Endothelial cell of umbilical vein (primary cell): ENCODE data around the gene CLIP2. TPM values are rescaled to one million over a fixed set of nuclear protein-coding genes. Genes with fewer than 3 reads are reported as not detected.

Experiments used
- BruUV-seq: library from RNA; stranded (reverse); fragments of 400-500 nt; replicated peaks from 2 replicates; lab custom pipeline; 2021; lab: Mats Ljungman, UMichigan
- CTCF ChIA-PET: fragments of 300-600, 350-600 bp; sonication (Branson Sonifier 250); formaldehyde crosslinking; loops from one replicate; lab custom pipeline; 2021; ENCODE audit warnings: antibody characterized with exemption, inconsistent platforms; lab: Charles Lee
- POLR2A ChIA-PET: fragments of 300-600, 350-600 bp; sonication (Branson Sonifier 250); formaldehyde crosslinking; loops from one replicate; lab custom pipeline; 2021; ENCODE audit warnings: antibody characterized with exemption, inconsistent platforms; lab: Charles Lee
- DNase-seq: peaks from one replicate; pipeline ENCODE4 v3.0.0-alpha.2; 2011; ENCODE audit warnings: low read depth, low spot score
- FAIRE-seq: peaks from 2 replicates; lab custom pipeline; 2011; peaks lifted over from hg19 to GRCh38; lab: Jason Lieb, UNC
- H2AFZ ChIP-seq: 2 replicates; pipeline ENCODE4 v1.6.0; 2012; ENCODE audit warnings: low read depth, low read length, control low read depth, inconsistent platforms
- H3K27ac ChIP-seq: 2 replicates; pipeline ENCODE4 v1.5.1; 2011; ENCODE audit warnings: low read depth, mild to moderate bottlenecking, control low read depth, low read length, moderate library complexity; ENCODE audit not compliant: insufficient read depth
- H3K27me3 ChIP-seq, 2 experiments: 2 replicates each; pipeline versions ENCODE4 v1.6.0 to v1.6.1; 2011; ENCODE audit warnings: low read length in 2 of 2, mixed read lengths in 1 of 2; ENCODE audit not compliant: control insufficient read depth in 2 of 2, insufficient read depth in 2 of 2
- H3K36me3 ChIP-seq, 2 experiments: 2 replicates in 1 of 2; 3 replicates in 1 of 2; pipeline ENCODE4 v1.5.1; 2011; ENCODE audit warnings: low read length in 2 of 2, mild to moderate bottlenecking in 1 of 2, moderate library complexity in 1 of 2; ENCODE audit not compliant: control insufficient read depth in 2 of 2, insufficient read depth in 2 of 2; ENCODE audit errors: extremely low read depth in 1 of 2
- H3K4me1 ChIP-seq: 3 replicates; pipeline ENCODE4 v1.5.1; 2011; ENCODE audit warnings: mild to moderate bottlenecking, low read length; ENCODE audit not compliant: control insufficient read depth, insufficient read depth; ENCODE audit errors: extremely low read depth
- H3K4me2 ChIP-seq: 2 replicates; pipeline ENCODE4 v1.6.1; 2011; ENCODE audit warnings: low read length, control low read depth, mixed read lengths; ENCODE audit not compliant: insufficient read depth
- H3K4me3 ChIP-seq, 3 experiments: fragments of 200-600 bp in 1 of 3; sonication (generic), shearing (Covaris generic) in 1 of 3; replicated peaks in 1 of 3; 2 replicates each; pipeline ENCODE4 v1.5.1; 2011 to 2016; ENCODE audit warnings: control low read depth in 3 of 3, low read length in 3 of 3, mild to moderate bottlenecking in 2 of 3, inconsistent platforms in 1 of 3, low read depth in 1 of 3, moderate library complexity in 1 of 3; ENCODE audit not compliant: insufficient read depth in 1 of 3
- H3K79me2 ChIP-seq: 2 replicates; pipeline ENCODE4 v1.6.0; 2012; ENCODE audit warnings: low read length, inconsistent platforms; ENCODE audit not compliant: control insufficient read depth, insufficient read depth
- H3K9ac ChIP-seq: replicated peaks from 2 replicates; pipeline ENCODE3; 2011; ENCODE audit warnings: low read length, control low read depth; ENCODE audit not compliant: insufficient read depth; ENCODE audit errors: extremely low read depth
- H3K9me1 ChIP-seq: replicated peaks from 3 replicates; pipeline ENCODE4 v1.6.0; 2011; ENCODE audit warnings: mild to moderate bottlenecking, low read length; ENCODE audit not compliant: control insufficient read depth, insufficient read depth; ENCODE audit errors: extremely low read depth
- H3K9me3 ChIP-seq: replicated peaks from 2 replicates; pipeline ENCODE4 v1.5.1; 2012; ENCODE audit warnings: low read length, inconsistent platforms; ENCODE audit not compliant: control insufficient read depth, insufficient read depth
- H4K20me1 ChIP-seq: replicated peaks from 2 replicates; pipeline ENCODE3; 2011; ENCODE audit warnings: mild to moderate bottlenecking, low read length; ENCODE audit not compliant: control insufficient read depth, insufficient read depth; ENCODE audit errors: extremely low read depth
- CTCF ChIP-seq, 2 donors: IDR thresholded peaks; 1 replicate in 1 of 2; 2 replicates in 1 of 2; pipeline ENCODE4 v1.5.1; 2011; ENCODE audit warnings: low read length in 2 of 2, mild to moderate bottlenecking in 2 of 2, moderate library complexity in 2 of 2, control low read depth in 1 of 2, inconsistent platforms in 1 of 2, low read depth in 1 of 2; ENCODE audit not compliant: insufficient read depth in 1 of 2; ENCODE audit errors: extremely low read depth in 1 of 2
- EZH2 ChIP-seq: IDR thresholded peaks from 2 replicates; pipeline ENCODE4 v1.6.1; 2012; ENCODE audit warnings: borderline replicate concordance, low read depth, mild to moderate bottlenecking, moderate library complexity, low read length, inconsistent platforms; ENCODE audit not compliant: severe bottlenecking
- FOS ChIP-seq: IDR thresholded peaks from 2 replicates; pipeline ENCODE4 v1.6.1; 2011; ENCODE audit warnings: mild to moderate bottlenecking, low read length, moderate library complexity, borderline replicate concordance; ENCODE audit not compliant: insufficient read depth
- GATA2 ChIP-seq: IDR thresholded peaks from 2 replicates; pipeline ENCODE4 v1.7.0; 2011; ENCODE audit warnings: low read depth, mild to moderate bottlenecking, moderate library complexity, mixed read lengths, low read length; ENCODE audit not compliant: insufficient read length, insufficient read depth
- JUN ChIP-seq: IDR thresholded peaks from 2 replicates; pipeline ENCODE4 v1.6.1; 2011; ENCODE audit warnings: borderline replicate concordance, low read depth; ENCODE audit not compliant: insufficient read length, insufficient read depth
- MAX ChIP-seq: IDR thresholded peaks from 2 replicates; pipeline ENCODE4 v1.6.1; 2011; ENCODE audit not compliant: insufficient read depth, insufficient read length
- MYC ChIP-seq: IDR thresholded peaks from one replicate; pipeline ENCODE4 v1.6.1; 2011; ENCODE audit warnings: mild to moderate bottlenecking, low read depth, low read length
- POLR2A ChIP-seq: IDR thresholded peaks from 2 replicates; pipeline ENCODE4 v1.6.1; 2012; ENCODE audit warnings: low read depth, mild to moderate bottlenecking, control low read depth, low read length
- POLR2AphosphoS5 ChIP-seq: IDR thresholded peaks from 2 replicates; pipeline ENCODE4 v1.6.1; 2012; ENCODE audit warnings: low read depth, mild to moderate bottlenecking, control low read depth, low read length, moderate library complexity; ENCODE audit not compliant: insufficient read depth
- dilution Hi-C: fragments of 300-500 bp; cut with MboI; formaldehyde crosslinking; loops from one replicate; pipeline ENCODE4 v1.15.0; 2019; ENCODE audit warnings: low sequenced_read_pairs; ENCODE audit not compliant: extremely low pct_ligation_motif_present
- intact Hi-C: fragments of 100-400 bp; cut with micrococcal nuclease; formaldehyde crosslinking; loops from one replicate; pipeline ENCODE4 v1.10.0; 2022
- polyA plus RNA-seq, 4 experiments: library from polyadenylated mRNA; depleted of rRNA in 3 of 4; stranded (reverse) in 3 of 4; unstranded in 1 of 4; fragments of >200 nt; gene quantifications; 2 replicates each; pipeline versions ENCODE4 v1.2.1 to v1.2.3, GENCODE V29; 2011 to 2012; ENCODE audit warnings: missing spikeins in 1 of 4
- total RNA-seq: library from RNA; stranded (reverse); gene quantifications from 2 replicates; pipeline ENCODE4 v1.2.3, GENCODE V29; 2021

The CLIP2 gene
- total and polyA plus RNA-seq, 2 donors (not counting 3 experiments of a cell fraction or from before 2014, with no cell fraction given), result 8.3 to 37.1 TPM

GRCh38 chr7:74387606-74388005, 98.4 kb downstream of the CLIP2 start:
- Histone ChIP-seq H3K9me3 (no peaks in the 10 kb centered on the region), H3K36me3 (peaks cover 0 to 9% of the 10 kb centered on the region in 2 experiments), H3K9ac (no peak overlapping the region), H3K79me2 (no peaks in the 10 kb centered on the region), H4K20me1 (no peaks in the 10 kb centered on the region), H2AFZ (no peak overlapping the region), H3K4me2 (no peak overlapping the region), H3K4me3 (no peak overlapping the region), H3K9me1 (no peaks in the 10 kb centered on the region), H3K27ac (no peak overlapping the region), H3K27me3 (no peaks in the 10 kb centered on the region), H3K4me1 (no peaks in the 10 kb centered on the region)
- DNase-seq (no peak), FAIRE-seq (no peak)
- CTCF ChIA-PET, result interaction anchor here (1.0 to 2.9 kb wide), 2 partner anchors 13 to 181 kb away, joined by 3 to 29 read pairs; no protein-coding TSS in a partner anchor
- TF ChIP-seq GATA2, result no peak
- no peak for TF ChIP-seq FOS
- TF ChIP-seq POLR2A, result no peak
- no peak for TF ChIP-seq MYC
- no peak for TF ChIP-seq CTCF (IDR thresholded peaks at IDR 0.05; ENCODE audit: extremely low read depth in 1 of 2, insufficient read depth in 1 of 2, low read depth in 1 of 2, low read length in 2 of 2)
- dilution Hi-C loops (no loop called here), intact Hi-C loops (no loop called here)
- POLR2A ChIA-PET, result no interaction called here
- no TSS peak for BruUV-seq

- POLR2A ChIA-PET, result no interaction called here
- no peaks in the 10 kb centered on the region for H3K9me3 ChIP-seq
- no peaks in the 10 kb centered on the region for H3K9me1 ChIP-seq
- FAIRE-seq (no peak), DNase-seq (no peak)
- no peak overlapping the region for H3K27ac ChIP-seq
- H3K36me3 ChIP-seq, result peaks cover 0 to 9% of the 10 kb centered on the region in 2 experiments
- no peak overlapping the region for H2AFZ ChIP-seq
- TF ChIP-seq POLR2A, result no peak
- no peak for TF ChIP-seq JUN
- no peak for TF ChIP-seq MAX
- no peak for TF ChIP-seq EZH2
- TF ChIP-seq FOS, result no peak
- TF ChIP-seq MYC, result no peak
- TF ChIP-seq GATA2, result no peak
- no peak for TF ChIP-seq POLR2AphosphoS5
- TF ChIP-seq CTCF (IDR thresholded peaks at IDR 0.05; ENCODE audit: extremely low read depth in 1 of 2, insufficient read depth in 1 of 2, low read depth in 1 of 2, low read length in 2 of 2), result no peak
- dilution Hi-C loops (no loop called here), intact Hi-C loops (no loop called here)
- H3K9ac ChIP-seq, result no peak overlapping the region
- CTCF ChIA-PET, result interaction anchor here (0.9 to 2.9 kb wide), 3 partner anchors 12 to 183 kb away, joined by 3 to 29 read pairs (median 8); no protein-coding TSS in a partner anchor
- no peaks in the 10 kb centered on the region for H4K20me1 ChIP-seq
- H3K4me1 ChIP-seq, result peaks cover 3% of the 10 kb centered on the region
- no peak overlapping the region for H3K4me2 ChIP-seq
- no TSS peak for BruUV-seq
- H3K27me3 ChIP-seq, result no peaks in the 10 kb centered on the region
- no peaks in the 10 kb centered on the region for H3K79me2 ChIP-seq
- no peak overlapping the region for H3K4me3 ChIP-seq
These were observed 99.7 kb downstream of the CLIP2 start for GRCh38 chr7:74388880-74389415.
